ENCODE results near the gene WDFY4.
"Not testable (repeated sequence)": the region's sequence is repeated elsewhere in the genome, so short reads cannot be mapped to it uniquely, and the experiment has no call there.

WDFY4 gene

GRCh38 chr10:48684792-48685623 lies at the start of gene WDFY4:
TSS of gene WDFY4 (plus strand) at chr10:48684873. CDS start at chr10:48709733, 24,860 bp downstream.
- no peak for DNase-seq

- DNase-seq = no peak
Observed at GRCh38 chr10:48634984-48635557, 49.6 kb upstream of the WDFY4 start.

- no peak for DNase-seq
Observed at GRCh38 chr10:48636231-48636630, 48.4 kb upstream of the WDFY4 start.

GRCh38 chr10:48636901-48637300 lies 47.8 kb upstream of the WDFY4 start:
- DNase-seq = no peak

GRCh38 chr10:48638158-48638557 lies 46.5 kb upstream of the WDFY4 start:
- DNase-seq = no peak

GRCh38 chr10:48638739-48639527 lies 45.7 kb upstream of the WDFY4 start:
- no peak for DNase-seq

GRCh38 chr10:48639632-48640031 lies 45.0 kb upstream of the WDFY4 start:
- no peak for DNase-seq

- DNase-seq = no peak
Observed at GRCh38 chr10:48640326-48640725, 44.3 kb upstream of the WDFY4 start.

- DNase-seq = not testable (repeated sequence)
Observed at GRCh38 chr10:48641099-48641690, 43.5 kb upstream of the WDFY4 start.

- DNase-seq = no peak
Observed at GRCh38 chr10:48645600-48645999, 39.1 kb upstream of the WDFY4 start.

- DNase-seq = not testable (repeated sequence)
Observed at GRCh38 chr10:48647073-48647472, 37.6 kb upstream of the WDFY4 start.

- DNase-seq = no peak
Observed at GRCh38 chr10:48648172-48648942, 36.3 kb upstream of the WDFY4 start.

- DNase-seq = no peak
Observed at GRCh38 chr10:48649349-48649944, 35.2 kb upstream of the WDFY4 start.

GRCh38 chr10:48651293-48651692 lies 33.4 kb upstream of the WDFY4 start:
- DNase-seq = no peak

GRCh38 chr10:48651839-48652238 lies 32.8 kb upstream of the WDFY4 start:
- DNase-seq = no peak

- no peak for DNase-seq
Observed at GRCh38 chr10:48652344-48652743, 32.3 kb upstream of the WDFY4 start.

- no peak for DNase-seq
Observed at GRCh38 chr10:48653347-48653746, 31.3 kb upstream of the WDFY4 start.

- DNase-seq = no peak
Observed at GRCh38 chr10:48653944-48654698, 30.6 kb upstream of the WDFY4 start.

- no peak for DNase-seq
Observed at GRCh38 chr10:48655411-48656240, 29.0 kb upstream of the WDFY4 start.

GRCh38 chr10:48656241-48656913 lies 28.3 kb upstream of the WDFY4 start:
- DNase-seq = peak; percentile 19

Measured in NCI-H1048 (cell line).